GM18858 (cell line): Measurements from ENCODE around the gene TCHP.
"Not testable (repeated sequence)": the region's sequence is repeated elsewhere in the genome, so short reads cannot be mapped to it uniquely, and the experiment has no call there.

Source experiments
- ATAC-seq: cut with Tn5 transposase; IDR thresholded peaks from one replicate; pipeline ENCODE4 v1.9.1; 2021; ENCODE audit not compliant: unreplicated experiment

Gene TCHP

GRCh38 chr12:109899783-109900751 is at the start of gene TCHP:
Gene TCHP (plus strand): TSS chr12:109900274. CDS start chr12:109903027, 2,753 bp downstream.
- peak; percentile 51 for ATAC-seq

GRCh38 chr12:109850518-109850917 is 49.6 kb upstream of the TCHP start:
- ATAC-seq: not testable (repeated sequence)

GRCh38 chr12:109855377-109855776 is 44.7 kb upstream of the TCHP start:
- no peak for ATAC-seq

GRCh38 chr12:109857715-109858114 is 42.4 kb upstream of the TCHP start:
- no peak for ATAC-seq

- ATAC-seq: no peak
Measured at GRCh38 chr12:109858764-109859163, 41.3 kb upstream of the TCHP start.

- ATAC-seq: no peak
Measured at GRCh38 chr12:109860977-109861376, 39.1 kb upstream of the TCHP start.

GRCh38 chr12:109861689-109862314 is 38.3 kb upstream of the TCHP start:
- ATAC-seq: no peak

GRCh38 chr12:109862491-109862890 is 37.6 kb upstream of the TCHP start:
- ATAC-seq: not testable (repeated sequence)

- no peak for ATAC-seq
Measured at GRCh38 chr12:109863847-109864712, 36.0 kb upstream of the TCHP start.

- ATAC-seq: no peak
Measured at GRCh38 chr12:109864916-109865315, 35.2 kb upstream of the TCHP start.

- ATAC-seq: no peak
Measured at GRCh38 chr12:109868182-109869051, 31.7 kb upstream of the TCHP start.

- ATAC-seq: no peak
Measured at GRCh38 chr12:109870648-109871047, 29.4 kb upstream of the TCHP start.

- no peak for ATAC-seq
Measured at GRCh38 chr12:109871668-109872314, 28.3 kb upstream of the TCHP start.

- no peak for ATAC-seq
Measured at GRCh38 chr12:109873653-109874052, 26.4 kb upstream of the TCHP start.

GRCh38 chr12:109875572-109876131 is 24.4 kb upstream of the TCHP start:
- no peak for ATAC-seq

GRCh38 chr12:109876406-109876805 is 23.7 kb upstream of the TCHP start:
- ATAC-seq: no peak

GRCh38 chr12:109877504-109878246 is 22.4 kb upstream of the TCHP start:
- no peak for ATAC-seq

- no peak for ATAC-seq
Measured at GRCh38 chr12:109878247-109878625, 21.8 kb upstream of the TCHP start.

- ATAC-seq: no peak
Measured at GRCh38 chr12:109878749-109879148, 21.3 kb upstream of the TCHP start.
